H9 (cell line): Measurements from ENCODE around the gene VAV3. TPM values are rescaled to one million over a fixed set of nuclear protein-coding genes. Genes with fewer than 3 reads are reported as not detected.

ENCODE experiments used
- DNase-seq: peaks from one replicate; pipeline ENCODE4 v3.0.0-alpha.2; 2017
- H2AFZ ChIP-seq: one replicate; pipeline ENCODE4 v1.6.1; 2013; ENCODE audit warnings: mild to moderate bottlenecking, low read length, control low read depth, moderate library complexity
- H2AK5ac ChIP-seq: 2 replicates; pipeline ENCODE4 v1.6.1; 2013; ENCODE audit warnings: low read length, control low read depth, mixed read lengths; ENCODE audit not compliant: insufficient read length
- H2BK120ac ChIP-seq: one replicate; pipeline ENCODE4 v1.6.1; 2013; ENCODE audit warnings: low read depth, mild to moderate bottlenecking, low read length, control low read depth, inconsistent platforms; ENCODE audit not compliant: poor library complexity, severe bottlenecking
- H2BK12ac ChIP-seq: 2 replicates; pipeline ENCODE4 v1.6.1; 2013; ENCODE audit warnings: low read length, control low read depth, mixed read lengths, low read depth; ENCODE audit not compliant: insufficient read length
- H2BK15ac ChIP-seq: 2 replicates; pipeline ENCODE4 v1.6.1; 2013; ENCODE audit warnings: low read depth, low read length, control low read depth
- H2BK20ac ChIP-seq: one replicate; pipeline ENCODE4 v1.6.1; 2013; ENCODE audit warnings: low read depth, mild to moderate bottlenecking, low read length, control low read depth, inconsistent platforms; ENCODE audit not compliant: poor library complexity, severe bottlenecking
- H2BK5ac ChIP-seq: 2 replicates; pipeline ENCODE4 v1.6.1; 2013; ENCODE audit warnings: low read length, control low read depth, mixed read lengths; ENCODE audit not compliant: insufficient read length
- H3K14ac ChIP-seq: 2 replicates; pipeline ENCODE4 v1.6.1; 2013; ENCODE audit warnings: low read length, control low read depth; ENCODE audit not compliant: insufficient read depth
- H3K18ac ChIP-seq: 2 replicates; pipeline ENCODE4 v1.6.1; 2013; ENCODE audit warnings: low read depth, mild to moderate bottlenecking, mixed read lengths, low read length, control low read depth; ENCODE audit not compliant: insufficient read length
- H3K23ac ChIP-seq: 2 replicates; pipeline ENCODE4 v1.6.1; 2013; ENCODE audit warnings: low read length, control low read depth, mixed read lengths, low read depth; ENCODE audit not compliant: insufficient read length
- H3K23me2 ChIP-seq: 2 replicates; pipeline ENCODE4 v1.6.1; 2013; ENCODE audit warnings: low read depth, mild to moderate bottlenecking, mixed read lengths, low read length, control low read depth; ENCODE audit not compliant: insufficient read length, poor library complexity, severe bottlenecking
- H3K27ac ChIP-seq: 2 replicates; pipeline ENCODE4 v1.5.1; 2013; ENCODE audit warnings: low read length, control low read depth, mixed read lengths, low read depth; ENCODE audit not compliant: insufficient read length
- H3K27me3 ChIP-seq: 2 replicates; pipeline ENCODE4 v1.6.1; 2013; ENCODE audit warnings: low read length, control low read depth, inconsistent platforms; ENCODE audit not compliant: insufficient read depth
- H3K4ac ChIP-seq: 2 replicates; pipeline ENCODE4 v1.6.1; 2013; ENCODE audit warnings: low read depth, mild to moderate bottlenecking, control low read depth, inconsistent platforms, low read length, moderate library complexity
- H3K4me1 ChIP-seq: 2 replicates; pipeline ENCODE4 v1.6.1; 2013; ENCODE audit warnings: low read length, control low read depth, inconsistent platforms; ENCODE audit not compliant: insufficient read depth
- H3K4me2 ChIP-seq: 2 replicates; pipeline ENCODE4 v1.6.1; 2013; ENCODE audit warnings: low read length, control low read depth, mixed read lengths; ENCODE audit not compliant: insufficient read length, insufficient read depth
- H3K56ac ChIP-seq: 2 replicates; pipeline ENCODE4 v1.6.1; 2013; ENCODE audit warnings: low read depth, mild to moderate bottlenecking, mixed read lengths, low read length, control low read depth; ENCODE audit not compliant: insufficient read length
- H3K79me1 ChIP-seq: 2 replicates; pipeline ENCODE4 v1.6.1; 2013; ENCODE audit warnings: low read depth, mild to moderate bottlenecking, moderate library complexity, low read length, control low read depth, inconsistent platforms; ENCODE audit not compliant: insufficient read depth, poor library complexity, severe bottlenecking
- H3K79me2 ChIP-seq: 2 replicates; pipeline ENCODE4 v1.6.1; 2013; ENCODE audit warnings: low read length, control low read depth, inconsistent platforms; ENCODE audit not compliant: insufficient read depth
- H3K9ac ChIP-seq: 2 replicates; pipeline ENCODE4 v1.6.1; 2013; ENCODE audit warnings: low read length, control low read depth, mixed read lengths; ENCODE audit not compliant: insufficient read length; ENCODE audit errors: extremely low read depth
- H3K9me3 ChIP-seq: one replicate; pipeline ENCODE4 v1.6.1; 2013; ENCODE audit warnings: low read depth, low read length, inconsistent platforms; ENCODE audit not compliant: control insufficient read depth
- H3T11ph ChIP-seq: one replicate; pipeline ENCODE4 v1.6.1; 2013; ENCODE audit warnings: mild to moderate bottlenecking, low read length, control low read depth, inconsistent platforms
- H4K20me1 ChIP-seq: one replicate; pipeline ENCODE4 v1.6.1; 2013; ENCODE audit not compliant: control insufficient read depth, insufficient read length, insufficient read depth
- H4K5ac ChIP-seq: 2 replicates; pipeline ENCODE4 v1.6.1; 2013; ENCODE audit warnings: low read depth, mild to moderate bottlenecking, mixed read lengths, low read length, control low read depth; ENCODE audit not compliant: insufficient read length
- H4K8ac ChIP-seq: replicated peaks from 2 replicates; pipeline ENCODE4 v1.6.1; 2013; ENCODE audit warnings: low read length, control low read depth, mixed read lengths, low read depth; ENCODE audit not compliant: insufficient read length
- H4K91ac ChIP-seq: 2 replicates; pipeline ENCODE4 v1.6.1; 2013; ENCODE audit warnings: low read depth, mild to moderate bottlenecking, moderate library complexity, mixed read lengths, low read length, control low read depth; ENCODE audit not compliant: insufficient read length
- H3K27ac Mint-ChIP-seq, 3 experiments: 2 replicates in 2 of 3; 3 replicates in 1 of 3; pipeline ENCODE4 v1.8.0; 2020 to 2021; ENCODE audit warnings: mixed read lengths in 3 of 3, mild to moderate bottlenecking in 1 of 3, moderate library complexity in 1 of 3
- H3K27me3 Mint-ChIP-seq: 2 replicates; pipeline ENCODE4 v1.8.0; 2021; ENCODE audit warnings: low read depth, mild to moderate bottlenecking, moderate library complexity, mixed read lengths
- H3K36me3 Mint-ChIP-seq, 3 experiments: 2 replicates in 2 of 3; 3 replicates in 1 of 3; pipeline ENCODE4 v1.8.0; 2020 to 2021; ENCODE audit warnings: low read depth in 3 of 3, mixed read lengths in 3 of 3; ENCODE audit not compliant: insufficient read depth in 1 of 3
- H3K4me1 Mint-ChIP-seq, 2 experiments: 2 replicates each; pipeline ENCODE4 v1.8.0; 2020; ENCODE audit warnings: mixed read lengths in 2 of 2
- H3K4me3 Mint-ChIP-seq, 2 experiments: 2 replicates in 1 of 2; 3 replicates in 1 of 2; pipeline ENCODE4 v1.8.0; 2020 to 2021; ENCODE audit warnings: mild to moderate bottlenecking in 2 of 2, mixed read lengths in 2 of 2, moderate library complexity in 1 of 2
- H3K9me3 Mint-ChIP-seq, 2 experiments: 2 replicates in 1 of 2; 3 replicates in 1 of 2; pipeline ENCODE4 v1.8.0; 2020; ENCODE audit warnings: mild to moderate bottlenecking in 2 of 2, mixed read lengths in 2 of 2, moderate library complexity in 1 of 2
- WGBS: extraction: QIAGEN DNeasy Blood & Tissue Kit; methylation state at CpG from one replicate; pipeline ENCODE4 v1.1.7; 2013; ENCODE audit warnings: missing lambda C conversion rate, low lambda C conversion rate, mixed read lengths; ENCODE audit not compliant: insufficient read length; ENCODE audit errors: extremely low coverage; 5-methylcytosine and 5-hydroxymethylcytosine counted together
- total RNA-seq: library from RNA; stranded (reverse); gene quantifications from 2 replicates; pipeline ENCODE4 v1.2.1, GENCODE V29; 2021
- TF ChIP-seq, protein P1 (sequence below): fragments of 200-600 bp; sonication (generic); conservative IDR thresholded peaks from 3 replicates; pipeline ENCODE4 v1.8.0; 2021; ENCODE audit warnings: antibody characterized with exemption, mild to moderate bottlenecking

VAV3 gene
- total RNA-seq, 1 experiment from 2014 or later, result 5.1 TPM

DNA sequence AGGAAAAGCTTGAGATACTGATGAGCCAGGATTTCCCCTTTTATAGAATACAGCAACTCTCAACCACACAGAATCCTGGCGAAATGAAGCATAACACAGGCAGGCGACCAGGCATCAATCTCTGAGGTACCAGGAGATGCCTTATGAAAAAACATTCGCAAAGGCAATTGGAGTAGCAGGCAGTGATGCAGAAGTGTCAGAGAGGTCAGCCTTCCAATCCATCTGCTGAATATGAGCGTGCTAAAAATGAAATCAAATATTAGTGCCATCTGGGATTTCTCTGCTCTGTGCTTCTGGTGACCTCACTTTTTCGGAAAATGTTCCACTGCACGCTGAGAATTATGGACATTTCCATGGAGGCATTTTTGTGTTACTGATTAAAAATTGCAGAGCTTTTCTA is 258.8 kb downstream of the VAV3 start:
- Histone ChIP-seq H4K8ac (no peak overlapping the region), H3K14ac (no peak overlapping the region), H3K79me2 (no peaks in the 10 kb centered on the region), H3K23ac (no peak overlapping the region), H3K4me1 (no peaks in the 10 kb centered on the region), H3K79me1 (no peaks in the 10 kb centered on the region), H3K4me2 (no peak overlapping the region), H4K91ac (no peak overlapping the region), H4K20me1 (no peaks in the 10 kb centered on the region), H2BK120ac (no peak overlapping the region), H3K18ac (no peak overlapping the region), H3K23me2 (no peaks in the 10 kb centered on the region), H2BK12ac (no peak overlapping the region), H3K56ac (no peak overlapping the region), H2BK20ac (no peak overlapping the region), H2BK5ac (no peak overlapping the region), H4K5ac (no peak overlapping the region), H3K9ac (no peak overlapping the region), H3K4ac (no peak overlapping the region), H2AK5ac (no peak overlapping the region), H2BK15ac (no peak overlapping the region), H3K27me3 (no peaks in the 10 kb centered on the region), H3T11ph (no peak overlapping the region), H2AFZ (no peak overlapping the region), H3K9me3 (no peaks in the 10 kb centered on the region), H3K27ac (no peak overlapping the region)
- no peak for DNase-seq
- Mint-ChIP-seq H3K27ac (no peak overlapping the region), H3K27me3 (no peaks in the 10 kb centered on the region), H3K4me1 (peaks cover 4 to 5% of the 10 kb centered on the region in 2 experiments), H3K4me3 (no peak overlapping the region), H3K9me3 (no peaks in the 10 kb centered on the region; a peak in 1 of 5 replicates), H3K36me3 (peaks cover 0 to 9% (median 8%) of the 10 kb centered on the region in 3 experiments; a peak in 4 of 7 replicates)
- no CpG with 5 or more reads among the region's 6 CpGs for whole genome bisulfite sequencing
- TF ChIP-seq, protein P1, sequence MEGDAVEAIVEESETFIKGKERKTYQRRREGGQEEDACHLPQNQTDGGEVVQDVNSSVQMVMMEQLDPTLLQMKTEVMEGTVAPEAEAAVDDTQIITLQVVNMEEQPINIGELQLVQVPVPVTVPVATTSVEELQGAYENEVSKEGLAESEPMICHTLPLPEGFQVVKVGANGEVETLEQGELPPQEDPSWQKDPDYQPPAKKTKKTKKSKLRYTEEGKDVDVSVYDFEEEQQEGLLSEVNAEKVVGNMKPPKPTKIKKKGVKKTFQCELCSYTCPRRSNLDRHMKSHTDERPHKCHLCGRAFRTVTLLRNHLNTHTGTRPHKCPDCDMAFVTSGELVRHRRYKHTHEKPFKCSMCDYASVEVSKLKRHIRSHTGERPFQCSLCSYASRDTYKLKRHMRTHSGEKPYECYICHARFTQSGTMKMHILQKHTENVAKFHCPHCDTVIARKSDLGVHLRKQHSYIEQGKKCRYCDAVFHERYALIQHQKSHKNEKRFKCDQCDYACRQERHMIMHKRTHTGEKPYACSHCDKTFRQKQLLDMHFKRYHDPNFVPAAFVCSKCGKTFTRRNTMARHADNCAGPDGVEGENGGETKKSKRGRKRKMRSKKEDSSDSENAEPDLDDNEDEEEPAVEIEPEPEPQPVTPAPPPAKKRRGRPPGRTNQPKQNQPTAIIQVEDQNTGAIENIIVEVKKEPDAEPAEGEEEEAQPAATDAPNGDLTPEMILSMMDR, result no peak
